Prostate gland (tissue), 2 donors: ENCODE data around the gene INHBE.

ENCODE experiments used
- CTCF ChIP-seq, 4 experiments: fragments of 200-600 bp in 2 of 4; fragments of 450-650 bp in 2 of 4; sonication (generic) in 2 of 4; IDR thresholded peaks; 1 replicate in 3 of 4; 2 replicates in 1 of 4; pipeline ENCODE4 v1.5.1; 2016 to 2019; ENCODE audit warnings: antibody characterized with exemption in 4 of 4, mild to moderate bottlenecking in 2 of 4, moderate library complexity in 2 of 4
- POLR2A ChIP-seq: fragments of 450-650 bp; IDR thresholded peaks from one replicate; pipeline ENCODE4 v1.6.1; 2016; ENCODE audit warnings: antibody characterized with exemption, mild to moderate bottlenecking
- POLR2AphosphoS5 ChIP-seq: sonication (generic); formaldehyde crosslinking; IDR thresholded peaks from one replicate; pipeline ENCODE4 v1.6.1; 2017; ENCODE audit warnings: antibody characterized with exemption

GRCh38 chr12:57462251-57462911, 7.3 kb downstream of the INHBE start:
- TF ChIP-seq CTCF (IDR thresholded peaks at IDR 0.05) (peak; percentile 88 to 97 (median 94)), POLR2AphosphoS5 (peak; percentile 79), POLR2A (peak; percentile 50)
